ENCODE results near the gene LARP4B.

Gene LARP4B

GRCh38 chr10:804787-805619 is 126.5 kb downstream of the LARP4B start:
- intact Hi-C loops (cut with DNase I): no loop called here
- peak in 2 of 42 donors; percentile 15 to 35 for DNase-seq

GRCh38 chr10:804191-804781 is 127.2 kb downstream of the LARP4B start:
- peak in 2 of 42 donors; percentile 7 to 33 for DNase-seq
- intact Hi-C loops (cut with DNase I): no loop called here

- peak in 4 of 42 donors; percentile 4 to 40 (median 18) for DNase-seq
- intact Hi-C loops (cut with DNase I): no loop called here
Measured at GRCh38 chr10:803041-803741, 128.3 kb downstream of the LARP4B start.

- intact Hi-C loops (cut with DNase I): no loop called here
- peak in 4 of 42 donors; percentile 2 to 26 (median 12) for DNase-seq
Measured at GRCh38 chr10:802506-802905, 129.0 kb downstream of the LARP4B start.

GRCh38 chr10:797179-797578 is 134.3 kb downstream of the LARP4B start:
- DNase-seq: peak in 3 of 42 donors; percentile 2 to 15 (median 3)
- intact Hi-C loops (cut with DNase I): no loop called here

GRCh38 chr10:796233-796632 is 135.3 kb downstream of the LARP4B start:
- intact Hi-C loops (cut with DNase I): no loop called here
- DNase-seq: no peak

- DNase-seq: peak in 5 of 42 donors; percentile 10 to 43 (median 16)
- intact Hi-C loops (cut with DNase I): no loop called here
Measured at GRCh38 chr10:794382-794956, 137.0 kb downstream of the LARP4B start.

- no peak for DNase-seq
- intact Hi-C loops (cut with DNase I): no loop called here
Measured at GRCh38 chr10:792792-793100, 138.8 kb downstream of the LARP4B start.

GRCh38 chr10:792083-792791 is 139.3 kb downstream of the LARP4B start:
- DNase-seq: peak in 6 of 42 donors; percentile 3 to 38 (median 11)
- intact Hi-C loops (cut with DNase I): no loop called here

- intact Hi-C loops (cut with DNase I): no loop called here
Measured at GRCh38 chr10:791639-792038, 139.9 kb downstream of the LARP4B start.

GRCh38 chr10:790821-791551 is 140.5 kb downstream of the LARP4B start:
- intact Hi-C loops (cut with DNase I): no loop called here
- peak in 9 of 42 donors; percentile 1 to 41 (median 8) for DNase-seq

More at GRCh38 chr10:791639-792038, 139.9 kb downstream of the LARP4B start:
- DNase-seq: peak in 2 of 42 donors; percentile 1 to 19

- intact Hi-C loops (cut with DNase I): loop anchor here (5.0 to 10.0 kb wide), 2 partner anchors 105 to 278 kb away; partner anchors contain the start of gene DIP2C
- DNase-seq: peak in 9 of 42 donors; percentile 2 to 44 (median 14)
Measured at GRCh38 chr10:789831-790701, 141.4 kb downstream of the LARP4B start.

GRCh38 chr10:788796-789748 is 142.4 kb downstream of the LARP4B start:
- intact Hi-C loops (cut with DNase I): loop anchor here (5.0 to 10.0 kb wide), 2 partner anchors 104 to 277 kb away; partner anchors contain the start of gene DIP2C
- DNase-seq: peak; percentile 9 to 93 (median 82)

- peak in 6 of 42 donors; percentile 5 to 40 (median 11) for DNase-seq
- intact Hi-C loops (cut with DNase I): loop anchor here (5.0 to 10.0 kb wide), 2 partner anchors 103 to 276 kb away; partner anchors contain the start of gene DIP2C
Measured at GRCh38 chr10:787933-788651, 143.4 kb downstream of the LARP4B start.
